ENCODE data around the gene MSANTD2.
A peak's percentile ranks its signal among the peaks of the same experiment; 100 is the strongest.

MSANTD2 gene

GRCh38 chr11:124769806-124770774 lies 30.1 kb downstream of the MSANTD2 start:
- DNase-seq = no peak

GRCh38 chr11:124768914-124769313 lies 31.3 kb downstream of the MSANTD2 start:
- no peak for DNase-seq

- DNase-seq = no peak
These were observed 34.0 kb downstream of the MSANTD2 start for GRCh38 chr11:124766156-124766555.

GRCh38 chr11:124763156-124763947 lies 36.9 kb downstream of the MSANTD2 start:
- peak; percentile 38 to 43 for DNase-seq

GRCh38 chr11:124762624-124763155 lies 37.5 kb downstream of the MSANTD2 start:
- peak in 1 of 2 experiments; percentile 15 for DNase-seq

- DNase-seq = peak in 1 of 2 experiments; percentile 8
These were observed 38.0 kb downstream of the MSANTD2 start, which contains the start of gene ESAM for GRCh38 chr11:124762105-124762623. Gene ESAM, minus strand, starts transcription at chr11:124762290. Its CDS starts 136 bp downstream, at chr11:124762154.

- DNase-seq = no peak
These were observed 38.7 kb downstream of the MSANTD2 start for GRCh38 chr11:124761301-124762104.

GRCh38 chr11:124760806-124761205 lies 39.4 kb downstream of the MSANTD2 start:
- no peak for DNase-seq

- no peak for DNase-seq
These were observed 40.0 kb downstream of the MSANTD2 start for GRCh38 chr11:124760205-124760652.

GRCh38 chr11:124759266-124760204 lies 40.7 kb downstream of the MSANTD2 start:
- no peak for DNase-seq

GRCh38 chr11:124758355-124759265 lies 41.6 kb downstream of the MSANTD2 start:
- DNase-seq = peak; percentile 27 to 37

GRCh38 chr11:124757320-124757719 lies 42.9 kb downstream of the MSANTD2 start:
- DNase-seq = no peak

GRCh38 chr11:124756753-124757227 lies 43.4 kb downstream of the MSANTD2 start:
- DNase-seq = no peak

- DNase-seq = no peak
These were observed 44.0 kb downstream of the MSANTD2 start for GRCh38 chr11:124756033-124756752.

GRCh38 chr11:124754710-124755109 lies 45.5 kb downstream of the MSANTD2 start:
- no peak for DNase-seq

GRCh38 chr11:124754309-124754708 lies 45.9 kb downstream of the MSANTD2 start:
- no peak for DNase-seq

- no peak for DNase-seq
These were observed 46.6 kb downstream of the MSANTD2 start for GRCh38 chr11:124753624-124754023.

- DNase-seq = no peak
These were observed 47.0 kb downstream of the MSANTD2 start for GRCh38 chr11:124753205-124753604.

All from SHP77 (cell line).